K562 (cell line): ENCODE data around the gene SERPINE2. TPM values are rescaled to one million over a fixed set of nuclear protein-coding genes. Genes with fewer than 3 reads are reported as not detected.

ENCODE experiments used
- ATAC-seq: fragments of 200-7000 bp; cut with Tn5 transposase; 3 replicates; pipeline ENCODE4 v1.9.1; 2020; ENCODE audit warnings: moderate library complexity
- BruUV-seq: library from RNA; stranded (reverse); fragments of 400-500 nt; replicated peaks from 2 replicates; lab custom pipeline; 2021; lab: Mats Ljungman, UMichigan
- CTCF ChIA-PET: fragments of 300-600 bp; formaldehyde crosslinking; extraction: SDS; loops from one replicate; lab custom pipeline; 2021; ENCODE audit warnings: low intra/inter-chr PET ratio; lab: Yijun Ruan, JAX
- POLR2A ChIA-PET: fragments of 300-600, 350-650 bp; sonication (Branson Sonifier 250); formaldehyde crosslinking; extraction: SDS; loops from one replicate; lab custom pipeline; 2021; ENCODE audit warnings: antibody characterized with exemption, inconsistent platforms; lab: Yijun Ruan, JAX
- DNase-seq, 4 experiments: peaks; one replicate each; pipeline versions ENCODE4 v3.0.0 to v3.0.0-alpha.2; 2011 to 2018; ENCODE audit warnings: low spot score in 3 of 4, mixed read lengths in 3 of 4; ENCODE audit errors: extremely low read depth in 1 of 4
- FAIRE-seq: peaks from 2 replicates; lab custom pipeline; 2011; peaks lifted over from hg19 to GRCh38; lab: Jason Lieb, UNC
- H2AFZ ChIP-seq: 2 replicates; pipeline ENCODE4 v1.6.0; 2011; ENCODE audit warnings: low read depth, low read length, control low read depth, inconsistent platforms
- H3K27ac ChIP-seq: fragments of 200-600 bp; 3 replicates; pipeline ENCODE4 v1.8.0; 2011; ENCODE audit warnings: low read depth, mild to moderate bottlenecking, control low read depth, inconsistent platforms, low read length, moderate library complexity, mixed read lengths; ENCODE audit errors: extremely low read depth
- H3K27me3 ChIP-seq, 2 experiments: fragments of 300-600 bp in 1 of 2; 2 replicates in 1 of 2; 3 replicates in 1 of 2; pipeline versions ENCODE4 v1.6.0 to v1.8.0; 2011; ENCODE audit warnings: inconsistent platforms in 2 of 2, low read length in 2 of 2, mild to moderate bottlenecking in 1 of 2, mixed read lengths in 1 of 2, moderate library complexity in 1 of 2; ENCODE audit not compliant: control insufficient read depth in 2 of 2, insufficient read depth in 2 of 2
- H3K36me3 ChIP-seq: fragments of 300-600 bp; 3 replicates; pipeline ENCODE4 v1.8.0; 2011; ENCODE audit warnings: mild to moderate bottlenecking, low read length, inconsistent platforms; ENCODE audit not compliant: control insufficient read depth, insufficient read depth
- H3K4me1 ChIP-seq, 2 experiments: fragments of 200-600 bp in 1 of 2; replicated peaks in 1 of 2; 2 replicates in 1 of 2; 3 replicates in 1 of 2; pipeline versions ENCODE4 v1.5.1 to v1.8.0; 2011; ENCODE audit warnings: inconsistent platforms in 2 of 2, low read length in 2 of 2, mild to moderate bottlenecking in 1 of 2, mixed read lengths in 1 of 2, moderate library complexity in 1 of 2; ENCODE audit not compliant: control insufficient read depth in 2 of 2, insufficient read depth in 2 of 2
- H3K4me2 ChIP-seq: 2 replicates; pipeline ENCODE4 v1.6.1; 2011; ENCODE audit warnings: low read length, control low read depth, inconsistent platforms, mixed read lengths; ENCODE audit not compliant: insufficient read depth
- H3K4me3 ChIP-seq: fragments of 200-600 bp; sonication (generic), shearing (Covaris generic); 2 replicates; pipeline ENCODE4 v1.5.1; 2016; ENCODE audit warnings: control low read depth, inconsistent platforms
- H3K79me2 ChIP-seq: fragments of 200-600 bp; 3 replicates; pipeline ENCODE4 v1.8.0; 2011; ENCODE audit warnings: low read length, inconsistent platforms; ENCODE audit not compliant: control insufficient read depth, insufficient read depth
- H3K9ac ChIP-seq, 2 experiments: 2 replicates each; pipeline versions ENCODE4 v1.6.0 to v1.6.1; 2011; ENCODE audit warnings: low read depth in 2 of 2, low read length in 2 of 2, control low read depth in 1 of 2, inconsistent platforms in 1 of 2, mild to moderate bottlenecking in 1 of 2, mixed read lengths in 1 of 2; ENCODE audit not compliant: insufficient read depth in 1 of 2
- H3K9me1 ChIP-seq: one replicate; pipeline ENCODE4 v1.6.0; 2011; ENCODE audit warnings: inconsistent platforms, mild to moderate bottlenecking, low read length, moderate library complexity; ENCODE audit not compliant: control insufficient read depth, insufficient read depth
- H3K9me3 ChIP-seq: replicated peaks from 2 replicates; pipeline ENCODE4 v1.5.1; 2011; ENCODE audit warnings: low read depth, low read length, inconsistent platforms; ENCODE audit not compliant: control insufficient read depth, insufficient read depth
- H4K20me1 ChIP-seq: replicated peaks from 2 replicates; pipeline ENCODE4 v1.6.1; 2011; ENCODE audit warnings: low read length, inconsistent platforms, mixed read lengths; ENCODE audit not compliant: control insufficient read depth, insufficient read depth
- DPF2 ChIP-seq: fragments of 450-650 bp; IDR thresholded peaks from 2 replicates; pipeline ENCODE4 v1.6.1; 2016
- FIP1L1 ChIP-seq: fragments of 200-400 bp; formaldehyde crosslinking; IDR thresholded peaks from 2 replicates; pipeline ENCODE4 v1.6.1; 2018; ENCODE audit warnings: mild to moderate bottlenecking, low read depth, low read length; ENCODE audit not compliant: poor library complexity, severe bottlenecking
- HCFC1 ChIP-seq: IDR thresholded peaks from 2 replicates; pipeline ENCODE4 v1.6.1; 2012; ENCODE audit warnings: low read depth, low read length, improper control_type of control experiment
- HSF4 ChIP-seq: fragments of 250-450 bp; sonication (Bioruptor Pico); IDR thresholded peaks from 2 replicates; pipeline ENCODE4 v2.1.2; 2022; ENCODE audit warnings: mild to moderate bottlenecking, moderate library complexity, borderline replicate concordance
- NELFE ChIP-seq: IDR thresholded peaks from 2 replicates; pipeline ENCODE4 v1.6.1; 2011; ENCODE audit warnings: mild to moderate bottlenecking; ENCODE audit not compliant: insufficient read depth, insufficient read length
- NFRKB ChIP-seq: fragments of 450-650 bp; IDR thresholded peaks from 2 replicates; pipeline ENCODE4 v1.6.1; 2016; ENCODE audit warnings: low read depth
- NR1H2 ChIP-seq: sonication (generic); formaldehyde crosslinking; IDR thresholded peaks from 2 replicates; pipeline ENCODE4 v1.4.0; 2020; ENCODE audit warnings: mild to moderate bottlenecking, missing genetic modification reagents
- NR2C2 ChIP-seq, 2 experiments: fragments of 200-800 bp in 1 of 2; sonication (Bioruptor generic) in 1 of 2; sonication (generic) in 1 of 2; formaldehyde crosslinking in 1 of 2; IDR thresholded peaks; 2 replicates each; pipeline versions ENCODE4 v1.6.1 to v1.8.0; 2016 to 2022; ENCODE audit warnings: mild to moderate bottlenecking in 1 of 2, missing compliant biosample characterization in 1 of 2, missing genetic modification characterization in 1 of 2, missing genetic modification reagents in 1 of 2
- PHB2 ChIP-seq: fragments of 450-650 bp; IDR thresholded peaks from 2 replicates; pipeline ENCODE4 v1.6.1; 2017; ENCODE audit warnings: low read depth
- TAL1 ChIP-seq: fragments of 450-650 bp; IDR thresholded peaks from 2 replicates; pipeline ENCODE4 v1.6.1; 2016; ENCODE audit warnings: mild to moderate bottlenecking
- ZBTB33 ChIP-seq: sonication (generic); formaldehyde crosslinking; IDR thresholded peaks from 2 replicates; pipeline ENCODE4 v1.8.1; 2023; ENCODE audit warnings: mild to moderate bottlenecking, missing genetic modification reagents
- WGBS: fragments of 100-300 bp; shearing (Covaris generic); methylation state at CpG from one replicate; pipeline ENCODE4 v1.1.6; 2016; ENCODE audit warnings: low coverage, mixed read lengths; ENCODE audit not compliant: insufficient coverage; ENCODE audit errors: missing lambda C conversion rate; 5-methylcytosine and 5-hydroxymethylcytosine counted together
- in situ Hi-C: fragments of 300-500 bp; cut with MboI; formaldehyde crosslinking; loops from 4 replicates; pipeline ENCODE4 v1.15.0; 2018; ENCODE audit warnings: inconsistent platforms, mixed read lengths
- intact Hi-C: fragments of 100-400 bp; cut with micrococcal nuclease; formaldehyde crosslinking; loops from 2 replicates; pipeline ENCODE4 v1.14.2; 2022
- polyA plus RNA-seq, 8 experiments: library from polyadenylated mRNA; depleted of rRNA in 4 of 8; stranded (reverse) in 5 of 8; unstranded in 3 of 8; fragments of >200 nt; fragmentation: Nextera tagmentation in 2 of 8; fragmentation: Illumina TruSeq in 1 of 8; extraction: Ambion mirVana in 2 of 8; extraction: Trizol in 1 of 8; gene quantifications; 2 replicates each; pipeline versions ENCODE4 v1.2.1 to v1.2.3, GENCODE V29; 2011 to 2014; ENCODE audit warnings: inconsistent platforms in 1 of 8, missing spikeins in 1 of 8
- total RNA-seq, 7 experiments: library from RNA; depleted of rRNA in 6 of 7; stranded (reverse); fragments of >200 nt in 6 of 7; fragmentation: Illumina TruSeq in 2 of 7; extraction: Trizol in 2 of 7; gene quantifications; 2 replicates each; pipeline versions ENCODE4 v1.2.1 to v1.2.3, GENCODE V29; 2011 to 2021; ENCODE audit warnings: low replicate concordance in 1 of 7
- TF ChIP-seq, protein P1 (sequence below), 2 experiments: fragments of 450-650 bp in 1 of 2; IDR thresholded peaks; 2 replicates each; pipeline ENCODE4 v1.6.1; 2011 to 2017; ENCODE audit warnings: low read depth in 2 of 2, antibody characterized with exemption in 1 of 2, borderline replicate concordance in 1 of 2, low read length in 1 of 2, mild to moderate bottlenecking in 1 of 2, mixed read lengths in 1 of 2; ENCODE audit not compliant: control insufficient read depth in 1 of 2
- TF ChIP-seq, protein P2 (sequence below): sonication (generic); formaldehyde crosslinking; IDR thresholded peaks from 2 replicates; pipeline ENCODE4 v1.8.0; 2022; ENCODE audit warnings: mild to moderate bottlenecking, missing genetic modification reagents, borderline replicate concordance

Gene SERPINE2
- total and polyA plus RNA-seq, 9 of the 15 experiments (the other 6 are each of a cell fraction or from before 2014, with no cell fraction given), result 0.03 to 0.16 (median 0.13) TPM; not detected in 6

DNA sequence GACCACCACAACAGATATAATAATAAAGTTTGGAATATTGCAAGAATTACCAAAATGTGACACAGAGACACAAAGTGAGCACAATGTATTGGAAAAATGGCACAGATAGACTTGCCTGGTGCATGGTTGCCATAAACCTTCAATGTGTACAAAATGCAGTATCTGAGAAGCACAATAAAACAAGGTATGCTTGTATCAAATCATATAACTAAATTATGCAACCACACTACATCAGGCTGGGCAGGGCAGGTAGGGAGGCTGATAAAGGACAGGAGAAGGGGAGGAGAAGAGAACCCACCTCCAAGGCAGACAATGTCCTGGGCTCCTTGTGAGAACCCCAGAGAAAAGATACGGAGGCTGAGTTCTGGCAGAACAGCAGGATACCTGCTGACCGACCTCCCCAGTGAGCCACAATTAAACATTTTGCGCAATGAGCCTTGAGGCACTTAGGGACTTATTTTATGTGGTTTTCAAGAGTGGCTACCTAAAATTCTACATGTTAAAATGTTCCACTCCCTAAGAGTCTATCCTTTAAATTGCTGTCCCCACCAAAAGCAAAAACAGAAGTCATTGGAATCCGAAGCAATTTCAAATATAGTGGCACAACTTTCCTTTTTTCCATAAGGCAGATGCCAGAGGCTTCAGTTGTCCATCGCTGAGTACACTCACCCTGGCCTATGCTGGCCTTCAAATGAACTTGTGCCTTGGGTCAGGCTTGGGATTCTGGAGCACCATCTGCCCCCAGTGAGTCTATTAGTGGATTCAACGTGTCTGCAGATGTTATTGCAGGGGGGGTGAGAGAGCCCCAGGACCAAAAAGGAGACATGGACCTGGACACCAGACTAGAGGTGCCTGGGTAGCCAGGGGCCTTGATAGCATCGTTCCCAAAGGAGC is 110.7 kb downstream of the SERPINE2 start:
- Histone ChIP-seq H3K36me3 (no peaks in the 10 kb centered on the region), H3K79me2 (no peaks in the 10 kb centered on the region; the same call in 2 of the 3 replicates), H3K27me3 (no peaks in the 10 kb centered on the region), H3K27ac (no peak overlapping the region), H3K9ac (no peak overlapping the region), H2AFZ (no peak overlapping the region)
- DNase-seq, result no peak
- no TSS peak for BruUV-seq
- 60% methylated on average over 7 of the region's 7 CpGs for WGBS
- ATAC-seq, result no peak
- TF ChIP-seq DPF2 (no peak), PHB2 (no peak), HSF4 (CRISPR knock-in tag) (no peak), HCFC1 (no peak), NR1H2 (CRISPR knock-in tag) (no peak), NELFE (no peak), NR2C2 (CRISPR knock-in tag; IDR thresholded peaks at IDR 0.05) (no peak), NR2C2 (tag; IDR thresholded peaks at IDR 0.05) (no peak), NFRKB (no peak), ZBTB33 (CRISPR knock-in tag) (no peak), FIP1L1 (no peak), TAL1 (no peak)
- TF ChIP-seq, protein P1, sequence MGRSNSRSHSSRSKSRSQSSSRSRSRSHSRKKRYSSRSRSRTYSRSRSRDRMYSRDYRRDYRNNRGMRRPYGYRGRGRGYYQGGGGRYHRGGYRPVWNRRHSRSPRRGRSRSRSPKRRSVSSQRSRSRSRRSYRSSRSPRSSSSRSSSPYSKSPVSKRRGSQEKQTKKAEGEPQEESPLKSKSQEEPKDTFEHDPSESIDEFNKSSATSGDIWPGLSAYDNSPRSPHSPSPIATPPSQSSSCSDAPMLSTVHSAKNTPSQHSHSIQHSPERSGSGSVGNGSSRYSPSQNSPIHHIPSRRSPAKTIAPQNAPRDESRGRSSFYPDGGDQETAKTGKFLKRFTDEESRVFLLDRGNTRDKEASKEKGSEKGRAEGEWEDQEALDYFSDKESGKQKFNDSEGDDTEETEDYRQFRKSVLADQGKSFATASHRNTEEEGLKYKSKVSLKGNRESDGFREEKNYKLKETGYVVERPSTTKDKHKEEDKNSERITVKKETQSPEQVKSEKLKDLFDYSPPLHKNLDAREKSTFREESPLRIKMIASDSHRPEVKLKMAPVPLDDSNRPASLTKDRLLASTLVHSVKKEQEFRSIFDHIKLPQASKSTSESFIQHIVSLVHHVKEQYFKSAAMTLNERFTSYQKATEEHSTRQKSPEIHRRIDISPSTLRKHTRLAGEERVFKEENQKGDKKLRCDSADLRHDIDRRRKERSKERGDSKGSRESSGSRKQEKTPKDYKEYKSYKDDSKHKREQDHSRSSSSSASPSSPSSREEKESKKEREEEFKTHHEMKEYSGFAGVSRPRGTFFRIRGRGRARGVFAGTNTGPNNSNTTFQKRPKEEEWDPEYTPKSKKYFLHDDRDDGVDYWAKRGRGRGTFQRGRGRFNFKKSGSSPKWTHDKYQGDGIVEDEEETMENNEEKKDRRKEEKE (IDR thresholded peaks at IDR 0.05; ENCODE audit: borderline replicate concordance in 1 of 2, control insufficient read depth in 1 of 2, low read depth in 2 of 2, low read length in 1 of 2), result no peak
- TF ChIP-seq, protein P2, sequence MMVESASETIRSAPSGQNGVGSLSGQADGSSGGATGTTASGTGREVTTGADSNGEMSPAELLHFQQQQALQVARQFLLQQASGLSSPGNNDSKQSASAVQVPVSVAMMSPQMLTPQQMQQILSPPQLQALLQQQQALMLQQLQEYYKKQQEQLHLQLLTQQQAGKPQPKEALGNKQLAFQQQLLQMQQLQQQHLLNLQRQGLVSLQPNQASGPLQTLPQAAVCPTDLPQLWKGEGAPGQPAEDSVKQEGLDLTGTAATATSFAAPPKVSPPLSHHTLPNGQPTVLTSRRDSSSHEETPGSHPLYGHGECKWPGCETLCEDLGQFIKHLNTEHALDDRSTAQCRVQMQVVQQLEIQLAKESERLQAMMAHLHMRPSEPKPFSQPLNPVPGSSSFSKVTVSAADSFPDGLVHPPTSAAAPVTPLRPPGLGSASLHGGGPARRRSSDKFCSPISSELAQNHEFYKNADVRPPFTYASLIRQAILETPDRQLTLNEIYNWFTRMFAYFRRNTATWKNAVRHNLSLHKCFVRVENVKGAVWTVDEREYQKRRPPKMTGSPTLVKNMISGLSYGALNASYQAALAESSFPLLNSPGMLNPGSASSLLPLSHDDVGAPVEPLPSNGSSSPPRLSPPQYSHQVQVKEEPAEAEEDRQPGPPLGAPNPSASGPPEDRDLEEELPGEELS (CRISPR knock-in tag), result no peak
- TF ChIP-seq, all 486 proteins: peak for 0
- peaks cover 0 to 4% of the 10 kb centered on the region in 2 experiments; a peak in 3 of 5 replicates for H3K4me1 ChIP-seq
- no peaks in the 10 kb centered on the region for H3K9me1 ChIP-seq
- FAIRE-seq, result no peak
- POLR2A ChIA-PET, result interaction anchor here (0.6 kb wide), 1 partner anchor 39 kb away, joined by 3 read pairs; no protein-coding TSS in a partner anchor
- in situ Hi-C loops, result no loop called here
- intact Hi-C loops, result no loop called here
- H3K4me2 ChIP-seq, result no peak overlapping the region
- H4K20me1 ChIP-seq, result no peaks in the 10 kb centered on the region
- 0 out of 2 replicates have a peak, but pooled peaks cover 2% of the 10 kb centered on the region for H3K9me3 ChIP-seq
- CTCF ChIA-PET, result no interaction called here
- H3K4me3 ChIP-seq, result no peak overlapping the region
